Panc1 (cell line): Measurements from ENCODE around the gene NAA16.
"Not testable (repeated sequence)": the region's sequence is repeated elsewhere in the genome, so short reads cannot be mapped to it uniquely, and the experiment has no call there.

Source experiments
- CTCF ChIP-seq: fragments of 450-650 bp; IDR thresholded peaks from 2 replicates; pipeline ENCODE4 v1.5.1; 2017; ENCODE audit warnings: mild to moderate bottlenecking
- POLR2AphosphoS5 ChIP-seq: IDR thresholded peaks from 2 replicates; pipeline ENCODE4 v1.6.1; 2012; ENCODE audit warnings: mild to moderate bottlenecking, low read depth, low read length, moderate library complexity
- TCF7L2 ChIP-seq: IDR thresholded peaks from 2 replicates; pipeline ENCODE4 v1.6.1; 2011; ENCODE audit warnings: mild to moderate bottlenecking, low read depth, low read length, inconsistent platforms
- TF ChIP-seq, protein P1 (sequence below), 2 experiments: IDR thresholded peaks; 2 replicates each; pipeline ENCODE4 v1.6.1; 2011 to 2012; ENCODE audit warnings: low read depth in 2 of 2, control low read depth in 1 of 2, low read length in 1 of 2, mild to moderate bottlenecking in 1 of 2, moderate library complexity in 1 of 2; ENCODE audit not compliant: insufficient read depth in 1 of 2

DNA sequence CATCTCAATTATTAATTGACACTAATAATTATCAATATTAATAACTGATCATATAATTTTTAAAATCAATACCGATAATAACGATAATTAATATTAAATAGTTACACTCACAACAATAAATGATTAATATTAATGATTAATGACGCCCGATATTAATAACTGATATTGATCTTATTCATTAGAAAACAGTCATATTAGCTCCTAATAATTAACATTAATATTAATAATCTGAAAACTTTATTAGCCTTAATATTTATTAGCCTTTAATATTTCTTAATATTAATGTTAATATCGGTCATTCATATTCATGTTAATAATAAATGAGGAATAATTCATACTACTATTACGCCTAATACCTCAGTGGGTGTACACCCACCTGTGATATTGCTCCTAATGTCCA lies 113.6 kb downstream of the NAA16 start:
- TF ChIP-seq CTCF, POLR2AphosphoS5, TCF7L2: not testable (repeated sequence)
- TF ChIP-seq, protein P1, sequence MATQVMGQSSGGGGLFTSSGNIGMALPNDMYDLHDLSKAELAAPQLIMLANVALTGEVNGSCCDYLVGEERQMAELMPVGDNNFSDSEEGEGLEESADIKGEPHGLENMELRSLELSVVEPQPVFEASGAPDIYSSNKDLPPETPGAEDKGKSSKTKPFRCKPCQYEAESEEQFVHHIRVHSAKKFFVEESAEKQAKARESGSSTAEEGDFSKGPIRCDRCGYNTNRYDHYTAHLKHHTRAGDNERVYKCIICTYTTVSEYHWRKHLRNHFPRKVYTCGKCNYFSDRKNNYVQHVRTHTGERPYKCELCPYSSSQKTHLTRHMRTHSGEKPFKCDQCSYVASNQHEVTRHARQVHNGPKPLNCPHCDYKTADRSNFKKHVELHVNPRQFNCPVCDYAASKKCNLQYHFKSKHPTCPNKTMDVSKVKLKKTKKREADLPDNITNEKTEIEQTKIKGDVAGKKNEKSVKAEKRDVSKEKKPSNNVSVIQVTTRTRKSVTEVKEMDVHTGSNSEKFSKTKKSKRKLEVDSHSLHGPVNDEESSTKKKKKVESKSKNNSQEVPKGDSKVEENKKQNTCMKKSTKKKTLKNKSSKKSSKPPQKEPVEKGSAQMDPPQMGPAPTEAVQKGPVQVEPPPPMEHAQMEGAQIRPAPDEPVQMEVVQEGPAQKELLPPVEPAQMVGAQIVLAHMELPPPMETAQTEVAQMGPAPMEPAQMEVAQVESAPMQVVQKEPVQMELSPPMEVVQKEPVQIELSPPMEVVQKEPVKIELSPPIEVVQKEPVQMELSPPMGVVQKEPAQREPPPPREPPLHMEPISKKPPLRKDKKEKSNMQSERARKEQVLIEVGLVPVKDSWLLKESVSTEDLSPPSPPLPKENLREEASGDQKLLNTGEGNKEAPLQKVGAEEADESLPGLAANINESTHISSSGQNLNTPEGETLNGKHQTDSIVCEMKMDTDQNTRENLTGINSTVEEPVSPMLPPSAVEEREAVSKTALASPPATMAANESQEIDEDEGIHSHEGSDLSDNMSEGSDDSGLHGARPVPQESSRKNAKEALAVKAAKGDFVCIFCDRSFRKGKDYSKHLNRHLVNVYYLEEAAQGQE (IDR thresholded peaks at IDR 0.05; ENCODE audit: insufficient read depth in 1 of 2, low read depth in 2 of 2, low read length in 1 of 2) = not testable (repeated sequence)
